ENCODE data around the gene SLC9A9. TPM values are rescaled to one million over a fixed set of nuclear protein-coding genes. Genes with fewer than 3 reads are reported as not detected.
A peak's percentile ranks its signal among the peaks of the same experiment; 100 is the strongest.

The SLC9A9 gene
- polyA plus RNA-seq, 1 experiment, result 2.4 TPM

DNA sequence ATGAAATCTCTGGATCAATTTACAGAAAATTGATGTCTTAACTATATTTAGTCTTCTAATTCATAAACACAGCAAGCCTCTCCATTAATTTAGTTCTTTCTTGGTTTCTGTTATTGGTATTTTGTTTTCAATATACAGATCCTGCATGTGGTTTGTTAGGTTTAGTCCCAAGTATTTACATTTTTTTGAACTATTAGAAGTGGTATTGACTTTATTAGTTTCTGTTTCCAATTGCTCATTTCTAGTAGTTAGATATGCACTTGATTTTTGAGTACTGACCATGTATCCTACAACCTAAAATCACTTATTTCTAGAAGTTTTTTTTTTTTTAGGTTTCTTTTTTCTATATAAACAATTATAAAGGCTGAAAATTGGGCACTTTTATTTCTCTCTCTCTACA is 392.8 kb downstream of the SLC9A9 start:
- no peak overlapping the region for H3K4me3 ChIP-seq (ENCODE audit: low read depth, low read length)
- no peak for DNase-seq (ENCODE audit: low read depth)
- POLR2A ChIA-PET, result no interaction called here
- CTCF ChIA-PET, result no interaction called here
- no peaks in the 10 kb centered on the region for H3K36me3 ChIP-seq (ENCODE audit: control insufficient read depth, insufficient read depth, low read length)
- H3K27me3 ChIP-seq (ENCODE audit: control insufficient read depth, insufficient read depth, low read length), result no peaks in the 10 kb centered on the region
- TF ChIP-seq CTCF (IDR thresholded peaks at IDR 0.05; ENCODE audit: insufficient read depth, low read depth, low read length), result no peak

DNA sequence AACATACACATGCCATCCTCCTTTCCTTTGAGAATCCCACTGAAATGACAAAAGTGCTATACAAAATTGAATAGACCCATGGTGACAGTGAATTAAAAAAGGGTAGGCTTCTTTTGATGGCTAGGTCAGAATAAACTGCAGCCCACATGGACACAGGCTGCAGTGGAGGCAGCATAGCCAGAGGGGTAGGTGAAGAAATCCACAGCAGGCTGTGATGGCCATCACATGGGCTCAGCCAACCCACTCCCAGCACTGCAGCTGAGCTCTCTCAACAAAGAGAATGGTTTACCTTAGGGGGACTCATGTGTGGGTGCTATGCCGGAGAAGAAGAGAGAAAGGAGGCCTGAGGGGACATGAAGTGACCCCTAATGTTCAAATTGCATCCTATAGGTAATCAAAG is 397.6 kb downstream of the SLC9A9 start:
- no peak for TF ChIP-seq CTCF (IDR thresholded peaks at IDR 0.05; ENCODE audit: insufficient read depth, low read depth, low read length)
- POLR2A ChIA-PET, result no interaction called here

DNA sequence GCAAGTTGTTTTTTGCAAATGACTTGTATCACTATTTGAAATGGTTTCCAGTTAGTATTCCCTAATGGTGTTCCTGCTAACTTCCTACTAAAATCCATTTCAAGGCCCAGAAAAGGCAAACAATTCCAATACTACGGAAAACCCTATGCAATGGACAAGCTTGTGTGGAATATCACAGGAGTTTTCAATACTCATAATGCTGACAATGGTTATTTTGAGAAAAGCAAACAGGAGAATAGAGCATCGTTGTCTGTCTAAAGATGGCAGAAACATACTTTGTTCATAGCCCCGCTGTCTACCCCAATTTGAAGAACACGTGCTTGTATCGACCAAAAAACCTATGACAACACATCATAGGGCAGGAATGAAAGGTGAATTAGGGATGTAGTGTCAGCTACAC is 400.8 kb downstream of the SLC9A9 start:
- ChIA-PET POLR2A (no interaction called here), CTCF (interaction anchor here (1.1 kb wide), 1 partner anchor 16 kb away, joined by 4 read pairs; no protein-coding TSS in a partner anchor)
- H3K4me3 ChIP-seq (ENCODE audit: low read depth, low read length), result no peak overlapping the region
- no peak for TF ChIP-seq CTCF (IDR thresholded peaks at IDR 0.05; ENCODE audit: insufficient read depth, low read depth, low read length)
- no peaks in the 10 kb centered on the region for H3K27me3 ChIP-seq (ENCODE audit: control insufficient read depth, insufficient read depth, low read length)
- H3K36me3 ChIP-seq (ENCODE audit: control insufficient read depth, insufficient read depth, low read length), result no peaks in the 10 kb centered on the region
- no peak for DNase-seq (ENCODE audit: low read depth)

More for the DNA sequence above, 397.6 kb downstream of the SLC9A9 start:
- H3K27me3 ChIP-seq (ENCODE audit: control insufficient read depth, insufficient read depth, low read length), result no peaks in the 10 kb centered on the region
- DNase-seq (ENCODE audit: low read depth), result no peak
- H3K36me3 ChIP-seq (ENCODE audit: control insufficient read depth, insufficient read depth, low read length), result no peaks in the 10 kb centered on the region
- CTCF ChIA-PET, result no interaction called here
- H3K4me3 ChIP-seq (ENCODE audit: low read depth, low read length), result no peak overlapping the region

DNA sequence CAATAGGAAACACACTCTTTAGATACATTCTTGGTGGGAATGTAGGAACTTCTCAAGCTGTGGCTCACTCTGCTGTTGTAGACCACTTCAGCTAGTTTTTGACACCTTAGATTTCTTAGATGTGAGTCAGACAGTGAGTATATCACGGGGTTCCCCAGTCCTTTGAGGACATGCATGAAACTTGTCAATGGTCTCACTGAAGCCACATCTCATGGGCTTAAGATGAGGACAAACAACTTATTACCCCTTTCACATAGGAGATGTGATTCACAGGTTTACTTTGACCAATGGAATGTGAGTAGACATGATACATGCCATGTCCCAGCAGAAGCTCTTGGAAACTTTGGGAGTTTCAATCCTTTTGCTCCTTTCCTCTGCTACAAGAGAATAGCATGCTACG is 403.1 kb downstream of the SLC9A9 start:
- no peak overlapping the region for H3K4me3 ChIP-seq (ENCODE audit: low read depth, low read length)
- H3K27me3 ChIP-seq (ENCODE audit: control insufficient read depth, insufficient read depth, low read length), result no peaks in the 10 kb centered on the region
- ChIA-PET CTCF (interaction anchor here (1.0 to 1.4 kb wide), 3 partner anchors 9 to 200 kb away, joined by 3 to 5 read pairs (median 3); no protein-coding TSS in a partner anchor), POLR2A (no interaction called here)
- no peaks in the 10 kb centered on the region for H3K36me3 ChIP-seq (ENCODE audit: control insufficient read depth, insufficient read depth, low read length)
- no peak for TF ChIP-seq CTCF (IDR thresholded peaks at IDR 0.05; ENCODE audit: insufficient read depth, low read depth, low read length)
- DNase-seq (ENCODE audit: low read depth), result no peak

DNA sequence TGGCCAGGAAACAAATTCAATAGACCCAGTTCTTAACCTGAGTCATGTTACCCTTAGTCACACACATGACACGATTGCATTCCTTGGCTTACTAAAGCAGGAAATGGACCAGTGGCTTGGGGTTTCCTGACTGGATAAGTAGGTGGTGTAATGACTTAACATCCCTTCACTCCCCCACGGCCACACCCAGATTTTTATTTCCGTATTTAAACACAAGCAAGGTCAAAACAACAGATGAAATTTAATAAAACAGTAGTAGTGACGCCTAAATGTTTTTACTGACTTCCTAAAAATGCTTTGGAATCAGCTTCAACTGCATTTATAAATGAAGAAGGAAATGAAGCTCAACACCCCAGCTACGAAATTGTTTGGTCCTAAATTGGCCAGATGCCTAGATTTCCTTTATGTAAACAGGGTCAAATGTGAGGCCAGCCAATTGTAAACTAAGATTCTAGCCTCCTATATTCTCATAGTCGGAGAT is 404.4 kb downstream of the SLC9A9 start:
- peak; percentile 83 for DNase-seq (ENCODE audit: low read depth)
- TF ChIP-seq CTCF (IDR thresholded peaks at IDR 0.05; ENCODE audit: insufficient read depth, low read depth, low read length), result no peak
- H3K36me3 ChIP-seq (ENCODE audit: control insufficient read depth, insufficient read depth, low read length), result no peaks in the 10 kb centered on the region
- POLR2A ChIA-PET, result no interaction called here
- no peaks in the 10 kb centered on the region for H3K27me3 ChIP-seq (ENCODE audit: control insufficient read depth, insufficient read depth, low read length)
- CTCF ChIA-PET, result interaction anchor here (1.1 to 2.6 kb wide), 3 partner anchors 11 to 25 kb away, joined by 3 to 10 read pairs (median 4); no protein-coding TSS in a partner anchor
- H3K4me3 ChIP-seq (ENCODE audit: low read depth, low read length), result no peak overlapping the region
